Endothelial cell (in vitro differentiated cells): ENCODE measurements around the gene CMTM8. TPM values are rescaled to one million over a fixed set of nuclear protein-coding genes. Genes with fewer than 3 reads are reported as not detected.

Experiments used
- DNase-seq: peaks from one replicate; pipeline ENCODE4 v3.0.0; 2021; ENCODE audit warnings: low spot score
- H3K27ac Mint-ChIP-seq: one replicate; pipeline ENCODE4 v1.8.0; 2021; ENCODE audit warnings: mixed read lengths, inconsistent platforms; ENCODE audit not compliant: unreplicated experiment
- H3K27me3 Mint-ChIP-seq: one replicate; pipeline ENCODE4 v1.8.0; 2021; ENCODE audit warnings: mild to moderate bottlenecking, moderate library complexity, mixed read lengths, inconsistent platforms; ENCODE audit not compliant: unreplicated experiment
- H3K36me3 Mint-ChIP-seq: one replicate; pipeline ENCODE4 v1.8.0; 2021; ENCODE audit warnings: mild to moderate bottlenecking, low read depth, mixed read lengths, inconsistent platforms; ENCODE audit not compliant: unreplicated experiment
- H3K4me1 Mint-ChIP-seq: one replicate; pipeline ENCODE4 v1.8.0; 2021; ENCODE audit warnings: mild to moderate bottlenecking, mixed read lengths, inconsistent platforms; ENCODE audit not compliant: unreplicated experiment
- H3K4me3 Mint-ChIP-seq: one replicate; pipeline ENCODE4 v1.8.0; 2021; ENCODE audit warnings: mild to moderate bottlenecking, mixed read lengths, inconsistent platforms; ENCODE audit not compliant: unreplicated experiment
- H3K9me3 Mint-ChIP-seq: one replicate; pipeline ENCODE4 v1.8.0; 2021; ENCODE audit warnings: mixed read lengths, inconsistent platforms; ENCODE audit not compliant: unreplicated experiment
- total RNA-seq: library from RNA; stranded (reverse); fragmentation: NEBNext Ultra II Directional; extraction: Animal tissue kit (Norgen Biotek cat#: 25700); gene quantifications from one replicate; pipeline ENCODE4 v1.2.1, GENCODE V29; 2021; ENCODE audit not compliant: unreplicated experiment
- TF ChIP-seq, protein P1 (sequence below): fragments of 200-600 bp; sonication (generic); IDR thresholded peaks from one replicate; pipeline ENCODE4 v1.5.0; 2021; ENCODE audit warnings: antibody characterized with exemption; ENCODE audit not compliant: unreplicated experiment

The CMTM8 gene
- total RNA-seq, 1 donor from 2014 or later, result 16.2 TPM

GRCh38 chr3:32302601-32303398 is 64.3 kb downstream of the CMTM8 start:
- DNase-seq, result no peak
- Mint-ChIP-seq H3K27me3 (peaks cover 4% of the 10 kb centered on the region), H3K36me3 (no peaks in the 10 kb centered on the region), H3K27ac (no peak overlapping the region), H3K9me3 (no peaks in the 10 kb centered on the region), H3K4me1 (peaks cover 8% of the 10 kb centered on the region), H3K4me3 (no peak overlapping the region)
- TF ChIP-seq, protein P1, sequence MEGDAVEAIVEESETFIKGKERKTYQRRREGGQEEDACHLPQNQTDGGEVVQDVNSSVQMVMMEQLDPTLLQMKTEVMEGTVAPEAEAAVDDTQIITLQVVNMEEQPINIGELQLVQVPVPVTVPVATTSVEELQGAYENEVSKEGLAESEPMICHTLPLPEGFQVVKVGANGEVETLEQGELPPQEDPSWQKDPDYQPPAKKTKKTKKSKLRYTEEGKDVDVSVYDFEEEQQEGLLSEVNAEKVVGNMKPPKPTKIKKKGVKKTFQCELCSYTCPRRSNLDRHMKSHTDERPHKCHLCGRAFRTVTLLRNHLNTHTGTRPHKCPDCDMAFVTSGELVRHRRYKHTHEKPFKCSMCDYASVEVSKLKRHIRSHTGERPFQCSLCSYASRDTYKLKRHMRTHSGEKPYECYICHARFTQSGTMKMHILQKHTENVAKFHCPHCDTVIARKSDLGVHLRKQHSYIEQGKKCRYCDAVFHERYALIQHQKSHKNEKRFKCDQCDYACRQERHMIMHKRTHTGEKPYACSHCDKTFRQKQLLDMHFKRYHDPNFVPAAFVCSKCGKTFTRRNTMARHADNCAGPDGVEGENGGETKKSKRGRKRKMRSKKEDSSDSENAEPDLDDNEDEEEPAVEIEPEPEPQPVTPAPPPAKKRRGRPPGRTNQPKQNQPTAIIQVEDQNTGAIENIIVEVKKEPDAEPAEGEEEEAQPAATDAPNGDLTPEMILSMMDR, result no peak

DNA sequence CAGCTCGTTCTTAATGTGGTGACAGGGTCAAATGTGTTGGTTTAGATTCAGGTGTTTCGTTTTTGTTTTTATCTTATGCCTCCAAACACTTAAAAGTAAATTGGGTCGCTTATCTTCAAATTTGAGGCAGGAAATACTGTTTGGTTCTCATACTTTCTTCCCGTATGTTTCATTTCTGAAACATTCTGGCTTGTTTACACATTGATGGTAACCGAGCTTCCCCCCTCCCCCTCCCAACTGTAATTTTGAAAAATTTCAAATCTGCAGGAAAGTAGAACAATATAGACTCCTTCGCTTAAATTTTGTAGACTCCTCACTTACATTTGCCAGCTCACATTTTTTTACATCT is 64.9 kb downstream of the CMTM8 start:
- H3K27ac Mint-ChIP-seq, result no peak overlapping the region
- H3K36me3 Mint-ChIP-seq, result no peaks in the 10 kb centered on the region
- peaks cover 4% of the 10 kb centered on the region for H3K27me3 Mint-ChIP-seq
- no peak overlapping the region for H3K4me3 Mint-ChIP-seq
- no peak for DNase-seq
- no peaks in the 10 kb centered on the region for H3K9me3 Mint-ChIP-seq
- H3K4me1 Mint-ChIP-seq, result peaks cover 8% of the 10 kb centered on the region
- TF ChIP-seq, protein P1, result no peak

GRCh38 chr3:32303977-32304881 is 65.7 kb downstream of the CMTM8 start:
- no peaks in the 10 kb centered on the region for H3K36me3 Mint-ChIP-seq
- no peak overlapping the region for H3K27ac Mint-ChIP-seq
- peaks cover 8% of the 10 kb centered on the region for H3K4me1 Mint-ChIP-seq
- H3K27me3 Mint-ChIP-seq, result peaks cover 4% of the 10 kb centered on the region
- DNase-seq, result no peak
- TF ChIP-seq, protein P1, result no peak
- H3K9me3 Mint-ChIP-seq, result no peaks in the 10 kb centered on the region
- no peak overlapping the region for H3K4me3 Mint-ChIP-seq

DNA sequence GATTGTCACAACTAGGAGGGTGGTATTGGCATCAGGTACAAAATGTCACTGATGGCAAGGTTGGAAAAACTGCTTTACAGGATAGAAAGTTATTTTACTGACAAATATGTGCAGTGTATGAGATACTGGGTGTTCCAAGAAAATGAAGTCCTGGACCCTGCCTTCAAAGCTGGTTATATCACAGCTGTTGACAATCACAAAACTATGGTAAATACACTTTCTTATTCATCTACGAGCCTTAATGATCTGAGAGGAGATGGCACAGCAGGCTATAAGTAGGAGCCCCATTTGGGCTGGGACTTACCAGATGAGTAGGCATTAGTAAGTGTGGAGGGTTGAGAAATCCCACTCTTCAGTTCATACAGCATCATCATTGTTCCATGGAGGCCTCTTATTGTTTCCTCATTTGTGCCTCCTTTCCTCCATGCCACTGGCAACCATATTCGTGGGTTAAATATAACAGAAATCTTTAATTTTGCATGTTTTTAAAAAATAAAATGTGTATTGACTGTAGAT is 66.9 kb downstream of the CMTM8 start:
- H3K27me3 Mint-ChIP-seq, result peaks cover 4% of the 10 kb centered on the region
- no peaks in the 10 kb centered on the region for H3K36me3 Mint-ChIP-seq
- DNase-seq, result no peak
- no peaks in the 10 kb centered on the region for H3K9me3 Mint-ChIP-seq
- H3K4me1 Mint-ChIP-seq, result peaks cover 16% of the 10 kb centered on the region
- no peak overlapping the region for H3K27ac Mint-ChIP-seq
- TF ChIP-seq, protein P1, result no peak
- no peak overlapping the region for H3K4me3 Mint-ChIP-seq
